Fibroblast of the aortic adventitia (primary cell): ENCODE results near the gene LINC00305. TPM values are rescaled to one million over a fixed set of nuclear protein-coding genes. Genes with fewer than 3 reads are reported as not detected.

Experiments used
- DNase-seq: peaks from one replicate; pipeline ENCODE4 v3.0.0-alpha.2; 2010; ENCODE audit warnings: low read depth
- H3K4me3 ChIP-seq: 2 replicates; pipeline ENCODE4 v1.5.1; 2011; ENCODE audit warnings: low read depth, mild to moderate bottlenecking, control low read depth, low read length, moderate library complexity
- total RNA-seq: library from RNA; depleted of rRNA; stranded (reverse); fragments of >200 nt; gene quantifications from 2 replicates; pipeline ENCODE4 v1.2.3, GENCODE V29; 2012; ENCODE audit warnings: low replicate concordance
- TF ChIP-seq, protein P1 (sequence below): IDR thresholded peaks from 2 replicates; pipeline ENCODE4 v1.5.1; 2011; ENCODE audit warnings: mild to moderate bottlenecking, low read length, control low read depth, inconsistent platforms; ENCODE audit not compliant: insufficient read depth

The LINC00305 gene
- total RNA-seq, 1 donor, result not detected

DNA sequence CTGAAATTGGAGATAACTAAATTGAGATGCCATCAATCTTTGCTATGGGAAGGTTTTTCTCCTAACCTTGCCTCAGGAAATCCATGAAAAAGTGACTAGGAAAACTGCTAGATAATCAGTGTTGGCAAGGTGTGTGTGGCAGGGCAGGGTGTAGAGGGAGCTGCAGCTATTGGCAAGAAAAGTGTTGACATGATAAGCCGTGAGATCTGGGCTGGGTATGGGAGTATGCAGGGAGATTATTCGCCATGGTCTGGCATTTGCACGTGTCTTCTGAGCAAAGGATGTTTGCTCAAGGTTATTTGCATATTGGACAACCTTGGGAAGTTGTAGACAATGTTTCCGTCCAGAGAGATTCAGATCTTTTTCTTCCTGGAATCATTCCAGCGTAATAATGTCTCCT lies 104.3 kb downstream of the LINC00305 start:
- TF ChIP-seq, protein P1, sequence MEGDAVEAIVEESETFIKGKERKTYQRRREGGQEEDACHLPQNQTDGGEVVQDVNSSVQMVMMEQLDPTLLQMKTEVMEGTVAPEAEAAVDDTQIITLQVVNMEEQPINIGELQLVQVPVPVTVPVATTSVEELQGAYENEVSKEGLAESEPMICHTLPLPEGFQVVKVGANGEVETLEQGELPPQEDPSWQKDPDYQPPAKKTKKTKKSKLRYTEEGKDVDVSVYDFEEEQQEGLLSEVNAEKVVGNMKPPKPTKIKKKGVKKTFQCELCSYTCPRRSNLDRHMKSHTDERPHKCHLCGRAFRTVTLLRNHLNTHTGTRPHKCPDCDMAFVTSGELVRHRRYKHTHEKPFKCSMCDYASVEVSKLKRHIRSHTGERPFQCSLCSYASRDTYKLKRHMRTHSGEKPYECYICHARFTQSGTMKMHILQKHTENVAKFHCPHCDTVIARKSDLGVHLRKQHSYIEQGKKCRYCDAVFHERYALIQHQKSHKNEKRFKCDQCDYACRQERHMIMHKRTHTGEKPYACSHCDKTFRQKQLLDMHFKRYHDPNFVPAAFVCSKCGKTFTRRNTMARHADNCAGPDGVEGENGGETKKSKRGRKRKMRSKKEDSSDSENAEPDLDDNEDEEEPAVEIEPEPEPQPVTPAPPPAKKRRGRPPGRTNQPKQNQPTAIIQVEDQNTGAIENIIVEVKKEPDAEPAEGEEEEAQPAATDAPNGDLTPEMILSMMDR, result no peak
- H3K4me3 ChIP-seq, result no peak overlapping the region
- DNase-seq, result no peak

DNA sequence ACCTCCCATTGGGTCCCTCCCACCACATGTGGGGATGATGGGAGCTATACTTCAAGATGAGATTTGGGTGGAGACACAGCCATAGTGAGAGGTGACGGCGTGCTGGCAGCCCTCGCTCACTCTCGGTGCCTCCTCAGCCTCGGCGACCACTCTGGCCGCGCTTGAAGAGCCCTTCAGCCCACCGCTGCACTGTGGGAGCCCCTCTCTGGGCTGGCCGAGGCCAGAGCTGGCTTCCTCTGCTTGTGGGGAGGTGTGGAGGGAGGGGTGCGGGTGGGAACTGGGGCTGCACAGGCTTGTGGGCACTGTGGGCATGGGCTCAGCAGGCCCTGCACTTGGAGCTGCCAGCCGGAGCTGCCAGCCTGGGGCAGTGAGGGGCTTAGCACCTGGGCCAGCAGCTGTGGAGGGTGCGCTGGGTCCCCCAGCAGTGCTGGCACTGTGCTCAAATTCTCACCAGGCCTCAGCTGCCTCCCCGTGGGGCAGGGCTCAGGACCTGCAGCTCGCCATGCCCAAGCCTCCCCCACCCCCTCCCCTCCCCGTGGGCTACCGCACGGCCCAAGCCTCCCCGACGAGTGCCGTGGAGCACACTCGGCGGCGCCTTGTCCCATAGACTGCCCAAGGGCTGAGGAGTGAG lies 106.0 kb downstream of the LINC00305 start:
- H3K4me3 ChIP-seq, result no peak overlapping the region
- no peak for DNase-seq
- TF ChIP-seq, protein P1, result no peak

DNA sequence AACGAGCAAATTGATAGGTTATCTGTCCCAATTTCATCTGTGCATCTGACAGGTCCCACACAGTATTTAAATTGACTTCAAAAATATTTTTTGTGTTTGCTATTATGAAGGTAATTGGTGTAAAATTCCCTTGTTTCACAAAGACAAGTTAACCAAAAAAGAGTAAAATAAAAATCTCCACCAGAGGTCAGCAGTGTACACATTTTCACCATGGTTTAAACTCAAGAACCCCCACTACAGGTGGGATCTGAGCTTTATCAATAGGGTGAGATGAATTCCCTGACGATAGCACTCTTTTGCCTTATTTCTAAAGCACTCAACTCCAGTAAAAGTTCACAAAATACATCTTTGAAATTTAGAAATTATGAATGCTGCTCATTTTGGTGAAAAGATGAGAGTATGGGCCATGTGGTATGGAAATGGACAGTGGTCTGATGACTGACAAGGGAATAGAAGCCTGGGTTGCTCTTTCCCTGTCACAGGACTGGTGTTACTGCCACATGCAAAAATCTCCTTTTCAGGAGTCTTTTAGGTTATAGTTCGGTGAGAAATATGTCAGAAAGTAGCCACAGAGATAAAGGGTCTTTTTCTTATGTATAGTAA lies 111.0 kb downstream of the LINC00305 start:
- TF ChIP-seq, protein P1, result peak; percentile 43
- DNase-seq, result peak; percentile 20
- H3K4me3 ChIP-seq, result no peak overlapping the region

DNA sequence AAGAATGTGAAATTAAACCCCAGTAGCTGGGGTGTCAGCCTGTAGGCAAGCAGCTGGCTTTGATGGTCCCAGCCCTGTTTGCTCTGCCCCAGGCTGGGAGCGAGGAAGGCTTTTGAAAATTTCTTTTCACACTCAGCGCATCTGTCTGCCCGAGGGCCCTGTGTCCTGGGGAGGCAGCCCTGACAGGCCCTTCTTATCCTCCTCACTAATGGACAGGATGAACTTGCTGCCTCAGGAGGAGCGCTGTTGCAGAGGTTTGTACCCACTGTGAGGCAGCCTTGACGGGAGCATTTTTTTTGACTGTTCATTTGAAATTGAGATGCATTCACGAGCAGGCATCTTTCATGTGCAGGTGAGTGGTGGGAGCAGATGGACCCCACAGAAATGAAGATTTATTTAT lies 116.6 kb downstream of the LINC00305 start:
- no peak for DNase-seq
- H3K4me3 ChIP-seq, result no peak overlapping the region
- TF ChIP-seq, protein P1, result no peak

DNA sequence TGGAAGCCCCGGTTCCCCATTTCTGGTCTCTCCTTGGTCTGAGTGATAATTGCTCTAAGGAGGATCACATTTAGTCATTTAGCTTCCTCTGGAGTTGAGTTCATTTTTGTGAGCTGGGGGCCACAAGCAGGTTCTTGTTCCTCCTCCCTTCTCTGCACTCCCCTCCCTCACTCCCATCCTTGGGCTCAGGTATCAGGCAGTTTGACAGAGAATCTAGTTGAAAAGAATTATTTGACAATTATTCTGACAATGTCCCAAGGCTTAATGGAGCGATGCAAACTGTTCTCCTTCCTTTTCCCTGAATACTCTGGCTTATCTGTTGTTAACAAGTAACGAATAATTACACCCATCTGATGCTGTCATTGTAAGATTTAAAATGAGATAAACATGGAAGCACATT lies 117.5 kb downstream of the LINC00305 start:
- no peak for DNase-seq
- H3K4me3 ChIP-seq, result no peak overlapping the region
- TF ChIP-seq, protein P1, result no peak

Other genes starting within 250 kb of the LINC00305 start
- gene SERPINB10, start 241.1 kb downstream of the LINC00305 start, total RNA-seq, result not detected in 2 replicates
- gene HMSD, start 199.8 kb downstream of the LINC00305 start, total RNA-seq, result 0.09 and 0.90 TPM in 2 replicates
- 14.8 and 18.9 TPM in 2 replicates for gene SERPINB8, start 179.0 kb downstream of the LINC00305 start, total RNA-seq